GM03348 (cell line): Measurements from ENCODE around the gene FBXO48.

ENCODE experiments used
- DNase-seq: peaks from one replicate; pipeline ENCODE4 v3.0.0; 2012; ENCODE audit warnings: low spot score

FBXO48 gene

DNA sequence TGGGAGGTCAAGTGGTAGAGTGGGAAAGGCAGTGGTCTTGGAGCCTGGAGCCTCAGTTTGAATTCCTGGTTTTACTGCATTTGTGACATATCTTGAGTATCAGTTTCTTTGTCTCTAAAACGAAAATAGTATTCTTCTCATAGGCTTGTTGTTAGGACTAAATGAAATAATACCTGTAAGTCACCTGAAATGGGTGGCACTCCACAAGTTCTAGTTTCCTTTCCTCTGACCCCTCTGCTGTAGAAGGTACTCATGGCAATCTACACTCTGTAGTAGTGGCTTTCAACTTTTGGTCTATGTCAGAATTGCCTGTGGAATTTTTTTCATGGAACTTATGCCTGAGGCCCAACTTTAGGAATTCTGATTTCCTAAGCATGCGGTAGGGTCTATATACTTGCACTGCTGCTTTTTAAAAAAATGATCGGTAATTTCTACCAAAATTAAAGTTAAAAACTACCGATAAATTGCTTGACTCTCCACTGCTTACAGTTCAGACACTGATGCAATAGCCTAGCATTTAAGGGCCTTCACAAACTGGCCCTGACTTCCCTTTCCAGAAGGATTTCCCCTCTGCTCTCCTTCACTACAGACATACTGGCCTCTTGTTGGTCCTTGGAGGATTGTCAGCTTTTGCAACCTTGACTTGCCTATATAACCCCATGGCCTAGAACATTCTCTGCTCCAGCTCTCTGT lies 54.8 kb downstream of the FBXO48 start:
- DNase-seq: no peak

DNA sequence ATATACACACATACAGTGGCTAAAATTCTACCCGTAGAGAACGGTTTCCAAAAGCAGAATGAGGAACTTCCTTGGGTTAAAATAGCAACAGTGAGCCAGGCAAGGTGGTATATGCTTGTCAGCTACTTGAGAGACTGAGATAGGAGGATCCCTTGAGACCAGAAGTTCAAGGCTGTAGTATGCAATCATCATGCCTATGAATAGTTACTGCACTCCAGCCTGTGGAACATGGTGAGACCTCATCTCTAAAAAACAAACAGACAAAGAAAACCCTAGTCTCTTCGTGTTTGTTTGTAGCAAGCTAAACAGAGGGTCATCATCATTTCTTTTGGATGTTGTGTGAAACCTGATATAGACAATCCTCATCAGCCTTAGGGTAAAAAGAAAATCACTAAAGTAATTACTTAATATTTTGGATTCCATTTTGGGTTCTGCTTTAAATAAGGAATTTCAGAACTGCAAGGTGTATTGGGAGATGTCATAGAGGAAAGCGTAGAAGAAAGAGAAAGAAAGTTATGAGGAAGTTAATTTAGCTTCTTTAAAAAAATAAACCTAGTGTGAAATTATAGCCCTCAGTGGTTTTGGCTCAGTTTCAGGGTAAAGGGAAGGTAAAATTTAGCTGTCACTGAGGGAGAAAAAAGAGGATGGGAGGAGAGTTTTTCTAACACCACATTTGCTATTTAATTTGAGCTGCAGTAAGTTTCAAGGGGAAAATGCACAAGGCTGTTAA lies 55.5 kb downstream of the FBXO48 start:
- no peak for DNase-seq
